Esophagus muscularis mucosa (tissue), 4 donors: ENCODE measurements around the gene CPAMD8.

ENCODE experiments used
- EP300 ChIP-seq: sonication (generic); formaldehyde crosslinking; IDR thresholded peaks from one replicate; pipeline ENCODE4 v1.6.1; 2017; ENCODE audit warnings: antibody characterized with exemption
- POLR2A ChIP-seq: fragments of 450-650 bp; IDR thresholded peaks from one replicate; pipeline ENCODE4 v1.6.1; 2017; ENCODE audit warnings: antibody characterized with exemption, moderate library complexity, mild to moderate bottlenecking, low read depth
- POLR2AphosphoS5 ChIP-seq, 2 donors: sonication (generic); formaldehyde crosslinking; IDR thresholded peaks; one replicate each; pipeline ENCODE4 v1.6.1; 2017; ENCODE audit warnings: antibody characterized with exemption in 2 of 2
- TF ChIP-seq, protein P1 (sequence below), 3 experiments: fragments of 200-600 bp in 2 of 3; fragments of 450-650 bp in 1 of 3; sonication (generic) in 2 of 3; IDR thresholded peaks; one replicate each; pipeline ENCODE4 v1.5.1; 2017 to 2019; ENCODE audit warnings: antibody characterized with exemption in 3 of 3, mild to moderate bottlenecking in 2 of 3, moderate library complexity in 1 of 3

- TF ChIP-seq, protein P1, sequence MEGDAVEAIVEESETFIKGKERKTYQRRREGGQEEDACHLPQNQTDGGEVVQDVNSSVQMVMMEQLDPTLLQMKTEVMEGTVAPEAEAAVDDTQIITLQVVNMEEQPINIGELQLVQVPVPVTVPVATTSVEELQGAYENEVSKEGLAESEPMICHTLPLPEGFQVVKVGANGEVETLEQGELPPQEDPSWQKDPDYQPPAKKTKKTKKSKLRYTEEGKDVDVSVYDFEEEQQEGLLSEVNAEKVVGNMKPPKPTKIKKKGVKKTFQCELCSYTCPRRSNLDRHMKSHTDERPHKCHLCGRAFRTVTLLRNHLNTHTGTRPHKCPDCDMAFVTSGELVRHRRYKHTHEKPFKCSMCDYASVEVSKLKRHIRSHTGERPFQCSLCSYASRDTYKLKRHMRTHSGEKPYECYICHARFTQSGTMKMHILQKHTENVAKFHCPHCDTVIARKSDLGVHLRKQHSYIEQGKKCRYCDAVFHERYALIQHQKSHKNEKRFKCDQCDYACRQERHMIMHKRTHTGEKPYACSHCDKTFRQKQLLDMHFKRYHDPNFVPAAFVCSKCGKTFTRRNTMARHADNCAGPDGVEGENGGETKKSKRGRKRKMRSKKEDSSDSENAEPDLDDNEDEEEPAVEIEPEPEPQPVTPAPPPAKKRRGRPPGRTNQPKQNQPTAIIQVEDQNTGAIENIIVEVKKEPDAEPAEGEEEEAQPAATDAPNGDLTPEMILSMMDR (IDR thresholded peaks at IDR 0.05) = no peak
- TF ChIP-seq POLR2AphosphoS5 (IDR thresholded peaks at IDR 0.05) (no peak), EP300 (no peak), POLR2A (no peak)
Observed at GRCh38 chr19:16894080-16894479, 132.5 kb downstream of the CPAMD8 start.
